AG09319 (cell line): ENCODE measurements around the gene LRRTM4.

Experiments used
- DNase-seq: peaks from one replicate; pipeline ENCODE4 v3.0.0-alpha.2; 2010; ENCODE audit warnings: low read depth; ENCODE audit errors: extremely low read depth
- TF ChIP-seq, protein P1 (sequence below): IDR thresholded peaks from 2 replicates; pipeline ENCODE4 v1.5.1; 2011; ENCODE audit warnings: low read depth, mild to moderate bottlenecking, inconsistent platforms, low read length, moderate library complexity

Gene LRRTM4

DNA sequence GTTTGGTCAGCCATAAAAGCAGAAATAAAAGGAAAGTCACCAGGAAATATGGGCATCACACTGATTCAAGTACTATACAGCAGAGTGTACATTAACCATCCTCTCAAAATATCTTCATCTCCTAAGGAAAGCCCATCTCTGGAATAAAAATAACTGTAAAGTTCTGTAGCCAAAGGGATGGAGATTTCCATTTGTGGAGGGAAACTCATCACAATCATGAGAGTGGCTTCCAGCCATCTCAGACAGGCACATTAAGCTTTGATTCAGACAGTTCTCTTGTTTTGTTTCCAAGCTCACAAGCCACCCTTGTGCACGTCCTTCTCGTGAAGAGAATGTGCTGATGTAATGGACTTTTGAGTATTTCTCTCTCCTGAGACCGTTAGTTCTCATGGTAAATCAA, 695.5 kb downstream of the LRRTM4 start:
- no peak for DNase-seq
- TF ChIP-seq, protein P1, sequence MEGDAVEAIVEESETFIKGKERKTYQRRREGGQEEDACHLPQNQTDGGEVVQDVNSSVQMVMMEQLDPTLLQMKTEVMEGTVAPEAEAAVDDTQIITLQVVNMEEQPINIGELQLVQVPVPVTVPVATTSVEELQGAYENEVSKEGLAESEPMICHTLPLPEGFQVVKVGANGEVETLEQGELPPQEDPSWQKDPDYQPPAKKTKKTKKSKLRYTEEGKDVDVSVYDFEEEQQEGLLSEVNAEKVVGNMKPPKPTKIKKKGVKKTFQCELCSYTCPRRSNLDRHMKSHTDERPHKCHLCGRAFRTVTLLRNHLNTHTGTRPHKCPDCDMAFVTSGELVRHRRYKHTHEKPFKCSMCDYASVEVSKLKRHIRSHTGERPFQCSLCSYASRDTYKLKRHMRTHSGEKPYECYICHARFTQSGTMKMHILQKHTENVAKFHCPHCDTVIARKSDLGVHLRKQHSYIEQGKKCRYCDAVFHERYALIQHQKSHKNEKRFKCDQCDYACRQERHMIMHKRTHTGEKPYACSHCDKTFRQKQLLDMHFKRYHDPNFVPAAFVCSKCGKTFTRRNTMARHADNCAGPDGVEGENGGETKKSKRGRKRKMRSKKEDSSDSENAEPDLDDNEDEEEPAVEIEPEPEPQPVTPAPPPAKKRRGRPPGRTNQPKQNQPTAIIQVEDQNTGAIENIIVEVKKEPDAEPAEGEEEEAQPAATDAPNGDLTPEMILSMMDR: no peak

DNA sequence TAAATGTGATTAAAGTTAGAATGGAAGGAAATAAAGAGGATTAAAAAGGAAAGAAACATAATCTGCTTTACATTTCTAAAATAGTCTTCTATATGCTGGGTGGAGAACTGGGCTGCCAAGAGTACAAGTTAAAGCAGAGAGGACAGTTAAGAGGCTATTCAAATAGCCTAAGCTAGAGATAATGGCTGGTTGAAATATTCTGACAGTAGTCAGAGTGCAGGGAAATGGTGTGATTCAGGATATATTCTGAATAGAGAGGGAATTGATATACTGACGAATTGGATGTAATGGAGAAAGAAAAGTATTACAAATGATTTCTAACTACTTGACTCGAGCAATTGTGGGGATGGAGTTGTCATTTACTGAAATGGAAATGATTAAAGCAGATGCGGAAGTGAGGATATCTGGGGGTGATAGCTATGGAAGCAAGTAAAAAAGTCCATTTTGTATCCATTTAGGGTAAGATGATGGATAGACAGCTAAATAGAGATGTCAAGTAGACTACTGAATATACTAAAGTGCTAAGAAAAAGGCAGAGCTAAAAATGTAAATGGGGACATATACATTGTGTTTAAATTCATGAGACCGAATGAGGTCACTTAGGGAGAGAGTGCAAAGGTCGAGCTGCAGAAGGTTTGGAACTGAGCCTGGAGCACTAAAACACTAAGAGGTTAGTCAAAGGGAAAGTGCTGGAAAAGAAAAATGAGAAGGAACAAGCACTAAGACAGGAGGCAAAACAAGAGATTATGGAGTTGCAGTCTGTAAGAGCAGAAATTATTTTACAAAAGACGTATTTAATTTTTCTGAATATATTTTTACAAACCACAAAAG, 696.8 kb downstream of the LRRTM4 start:
- TF ChIP-seq, protein P1: no peak
- DNase-seq: no peak

DNA sequence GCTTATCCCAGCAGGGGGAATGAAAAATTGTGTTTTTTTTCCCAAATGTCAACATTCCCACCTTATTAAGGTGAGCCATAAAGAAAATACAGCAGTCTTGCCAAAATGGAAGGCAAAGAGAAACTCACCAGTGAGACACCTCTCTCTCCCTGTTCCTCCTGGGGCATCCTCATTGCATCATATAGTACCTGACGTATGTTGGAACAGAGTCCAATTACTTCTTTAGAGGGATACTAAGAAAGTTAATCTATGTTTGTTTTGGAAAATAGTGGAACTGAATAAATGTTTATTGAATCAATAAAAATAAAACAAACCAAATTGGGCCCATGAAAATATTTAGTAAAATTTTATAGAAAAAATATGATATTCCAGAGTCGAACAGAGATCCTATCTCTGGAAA, 700.4 kb downstream of the LRRTM4 start:
- DNase-seq: no peak
- TF ChIP-seq, protein P1: no peak

DNA sequence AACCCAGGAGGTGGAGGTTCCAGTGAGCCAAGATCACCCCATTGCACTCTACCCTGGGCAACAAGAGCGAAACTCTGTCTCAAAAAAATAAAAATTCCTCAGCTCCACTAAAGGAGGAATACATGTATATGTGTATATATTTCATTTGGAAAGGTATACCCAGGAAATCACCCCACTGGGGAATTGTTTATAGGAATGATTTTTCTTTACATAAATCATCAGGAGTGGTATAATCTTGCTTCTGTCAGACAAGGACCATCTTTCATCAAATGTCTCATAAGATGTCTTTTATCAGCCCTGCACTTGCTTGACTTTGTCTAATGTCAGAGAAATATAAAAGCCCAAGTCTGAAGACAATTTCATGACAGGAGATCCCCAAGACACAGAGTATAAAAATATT, 709.1 kb downstream of the LRRTM4 start:
- no peak for DNase-seq
- TF ChIP-seq, protein P1: no peak

DNA sequence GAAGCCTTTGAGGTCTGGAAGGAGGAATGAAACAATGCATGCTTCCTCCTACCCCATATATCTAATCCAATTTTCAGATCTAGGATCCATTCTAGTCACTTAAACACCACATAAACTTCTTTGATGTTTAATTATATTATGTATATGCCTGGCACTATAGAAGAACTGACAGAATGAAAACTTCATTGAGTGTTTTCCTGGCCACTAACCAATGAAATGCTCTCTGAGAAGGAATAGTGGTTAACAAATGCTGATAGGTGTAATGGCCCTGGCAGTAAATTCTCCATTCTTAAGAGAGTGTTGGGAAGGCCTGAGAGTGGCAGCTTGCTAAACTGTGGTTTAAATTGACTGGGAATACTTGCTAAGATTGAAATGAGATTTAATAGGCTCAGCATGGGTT, 710.0 kb downstream of the LRRTM4 start:
- DNase-seq: no peak
- TF ChIP-seq, protein P1: no peak

DNA sequence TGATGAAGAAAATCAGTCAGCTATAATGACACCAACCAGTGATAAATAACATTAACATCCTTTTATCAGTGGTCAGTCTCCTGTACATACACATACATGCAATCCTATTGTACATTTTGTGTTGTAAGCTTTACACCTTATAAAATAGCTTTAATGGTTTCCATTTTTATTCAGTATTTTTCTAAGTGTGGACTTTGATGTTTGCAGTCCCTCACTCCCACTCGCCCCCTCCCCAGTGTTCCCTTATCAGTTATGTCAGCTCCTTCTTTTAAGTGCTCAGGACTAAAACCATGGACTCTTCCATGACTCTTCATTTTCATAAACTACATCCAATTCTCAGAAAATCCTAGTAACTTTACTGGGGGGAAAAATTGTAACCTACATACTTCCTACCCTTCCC, 713.0 kb downstream of the LRRTM4 start:
- no peak for DNase-seq
- TF ChIP-seq, protein P1: no peak

DNA sequence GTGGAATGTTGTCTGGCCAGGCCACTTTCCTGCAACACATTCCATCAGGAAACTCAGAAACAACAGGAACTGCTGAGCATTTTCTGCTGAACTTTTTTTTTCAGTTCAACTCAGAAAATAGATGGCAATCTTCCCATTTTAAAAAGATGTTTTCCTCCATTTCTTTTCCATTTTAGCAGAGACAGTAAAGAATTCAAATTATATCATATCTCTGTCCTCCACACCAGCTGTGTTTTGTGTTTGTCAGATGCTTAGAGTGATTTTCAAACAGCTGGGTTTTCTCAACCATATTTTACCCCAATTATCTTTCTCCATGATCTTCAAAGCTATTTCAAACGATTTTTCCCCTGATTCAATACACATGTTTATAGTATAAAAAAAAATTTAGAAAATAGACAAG, 713.4 kb downstream of the LRRTM4 start:
- TF ChIP-seq, protein P1: no peak
- DNase-seq: no peak
